Adrenal gland (tissue), 12 donors: ENCODE results near the gene CELF6. TPM values are rescaled to one million over a fixed set of nuclear protein-coding genes. Genes with fewer than 3 reads are reported as not detected.

Experiments
- DNase-seq, 7 donors: peaks; one replicate each; pipeline ENCODE4 v3.0.0-alpha.2; 2019 to 2020
- H3K27ac ChIP-seq, 5 donors: fragments of 200-600 bp; sonication (generic) in 4 of 5; 1 replicate in 3 of 5; 2 replicates in 2 of 5; pipeline versions ENCODE4 v1.5.1 to v1.8.0; 2016 to 2020; ENCODE audit warnings: mild to moderate bottlenecking in 1 of 5
- H3K27me3 ChIP-seq: fragments of 200-600 bp; 2 replicates; pipeline ENCODE4 v1.8.0; 2021
- H3K36me3 ChIP-seq, 2 donors: fragments of 200-600 bp; replicated peaks in 1 of 2; 1 replicate in 1 of 2; 2 replicates in 1 of 2; pipeline versions ENCODE4 v1.5.1 to v1.8.0; 2018 to 2022
- H3K4me1 ChIP-seq, 2 donors: fragments of 200-600 bp; replicated peaks in 1 of 2; 1 replicate in 1 of 2; 2 replicates in 1 of 2; pipeline versions ENCODE4 v1.5.1 to v1.8.0; 2018 to 2021
- H3K4me3 ChIP-seq, 4 donors: fragments of 200-600 bp; sonication (generic) in 3 of 4; one replicate each; pipeline ENCODE4 v1.5.1; 2016 to 2018
- H3K9me3 ChIP-seq, 3 donors: fragments of 200-600 bp; sonication (generic) in 1 of 3; replicated peaks in 1 of 3; 1 replicate in 2 of 3; 2 replicates in 1 of 3; pipeline versions ENCODE4 v1.5.1 to v1.8.0; 2016 to 2021
- POLR2A ChIP-seq, 2 donors: fragments of 450-650 bp; IDR thresholded peaks; one replicate each; pipeline ENCODE4 v1.6.1; 2017; ENCODE audit warnings: antibody characterized with exemption in 2 of 2, mild to moderate bottlenecking in 2 of 2, moderate library complexity in 1 of 2
- WGBS, 4 donors: extraction: QIAGEN DNeasy Blood & Tissue Kit in 2 of 4; methylation state at CpG; one replicate each; pipeline versions ENCODE4 v1.1.5 to v1.1.7; 2013 to 2017; 5-methylcytosine and 5-hydroxymethylcytosine counted together
- intact Hi-C, 2 donors: fragments of 100-400 bp; cut with DNase I; formaldehyde crosslinking; loops; one replicate each; pipeline versions ENCODE4 v1.14.1 to v1.15.0; 2022 to 2023
- polyA plus RNA-seq, 3 donors: library from polyadenylated mRNA; stranded (reverse); fragments of 200-250 nt in 2 of 3; fragments of 350-450 nt in 1 of 3; fragmentation: Illumina TruSeq in 1 of 3; extraction: RNeasy Lipid Tissue Mini Kit (QIAGEN cat#74804) in 1 of 3; gene quantifications; one replicate each; pipeline ENCODE4 v1.2.3, GENCODE V29; 2013 to 2014
- total RNA-seq, 9 donors: library from RNA; depleted of rRNA in 4 of 9; stranded (reverse); fragments of >200 nt in 4 of 9; fragments of 120-200 nt in 1 of 9; fragmentation: NEBNext Ultra II Directional in 1 of 9; extraction: Animal tissue kit (Norgen Biotek cat#: 25700) in 1 of 9; gene quantifications; one replicate each; pipeline versions ENCODE4 v1.1.0 to v1.2.4, GENCODE V29; 2013 to 2023
- TF ChIP-seq, protein P1 (sequence below), 6 experiments: fragments of 450-650 bp in 4 of 6; fragments of 200-600 bp in 2 of 6; sonication (generic) in 1 of 6; IDR thresholded peaks; 1 replicate in 5 of 6; 2 replicates in 1 of 6; pipeline versions ENCODE4 v1.5.1 to v1.8.0; 2016 to 2021; ENCODE audit warnings: antibody characterized with exemption in 6 of 6, mild to moderate bottlenecking in 2 of 6, moderate library complexity in 1 of 6
- donor health status: healthy with polysubstance abuse.
- donor health status: Bipolar disorder and iron deficiency.
- donor health status: DM: yes; HTN: yes; CAD: no.
- donor health status: DM: no; HTN: no; CAD: no.
- donor health status: DM: no; HTN: no; CAD: no.
- donor health status: DM: yes; HTN: yes; CAD: no.

The CELF6 gene
- total and polyA plus RNA-seq, 12 donors: 1.2 to 24.1 (median 2.8) TPM

DNA sequence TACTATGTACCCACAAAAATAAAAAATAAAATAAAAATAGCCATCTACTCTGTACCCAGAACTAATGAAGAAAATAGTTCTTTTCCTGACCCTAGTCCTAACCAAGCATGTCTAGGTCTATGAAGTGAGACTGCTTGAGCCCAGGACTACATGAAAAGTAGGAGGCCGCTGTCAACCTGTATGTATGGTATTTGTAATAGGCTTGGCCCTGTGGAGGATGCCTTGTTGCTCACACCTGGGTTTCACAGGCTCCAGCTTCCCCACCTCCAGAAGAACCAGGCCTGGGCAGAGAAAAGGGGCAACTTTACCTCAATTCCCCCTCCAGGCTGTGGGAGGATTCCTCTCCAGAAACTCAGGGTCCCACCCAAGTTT, 82.1 kb downstream of the CELF6 start:
- peaks cover 0 to 26% of the 10 kb centered on the region in 2 donors for H3K36me3 ChIP-seq
- 91 to 100% (median 97%) methylated on average over 1 of the region's 1 CpG for WGBS, 4 donors

DNA sequence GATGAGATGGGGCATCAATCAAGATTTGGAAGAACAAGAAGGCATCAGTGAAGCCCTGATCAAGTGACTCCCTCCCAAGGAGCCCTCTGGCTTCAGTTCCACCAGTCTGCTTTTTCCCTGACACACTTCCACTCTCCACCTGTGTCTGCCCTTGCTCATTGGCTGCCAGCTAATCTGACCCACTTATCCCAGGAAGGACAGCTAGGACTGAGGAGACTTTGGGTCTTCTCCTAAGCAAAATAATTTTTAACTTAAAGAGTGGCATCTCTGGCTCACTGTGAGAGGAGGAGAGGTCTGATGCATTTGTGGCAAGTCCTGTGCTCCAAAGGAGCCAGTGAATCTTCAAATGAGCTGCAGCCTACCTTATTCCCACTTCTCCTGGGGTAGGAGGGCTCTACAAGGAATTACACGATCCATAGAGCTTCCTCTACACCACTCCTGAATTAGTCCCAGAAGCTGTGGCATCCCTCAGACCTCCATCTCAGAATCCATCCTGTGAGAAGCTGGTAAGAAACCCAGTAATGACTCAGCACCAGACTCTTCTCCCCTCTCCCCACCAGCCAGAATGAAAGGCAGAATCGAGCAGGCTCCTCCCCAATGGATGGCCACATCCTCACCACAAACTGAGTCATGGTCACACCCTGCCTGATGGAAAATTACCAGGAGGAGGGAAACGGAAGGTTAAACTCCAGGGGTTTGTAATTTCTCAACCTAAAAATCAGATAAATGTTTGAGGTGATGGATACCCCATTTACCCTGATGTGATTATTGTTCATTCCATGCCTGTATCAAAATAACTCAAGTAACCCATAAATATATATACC, 82.7 kb downstream of the CELF6 start:
- intact Hi-C loops: no loop called here
- H3K36me3 ChIP-seq: peaks cover 0 to 20% of the 10 kb centered on the region in 2 donors
- no peaks in the 10 kb centered on the region for H3K27me3 ChIP-seq
- TF ChIP-seq POLR2A (IDR thresholded peaks at IDR 0.05): peak; percentile 25 to 74
- TF ChIP-seq, protein P1, sequence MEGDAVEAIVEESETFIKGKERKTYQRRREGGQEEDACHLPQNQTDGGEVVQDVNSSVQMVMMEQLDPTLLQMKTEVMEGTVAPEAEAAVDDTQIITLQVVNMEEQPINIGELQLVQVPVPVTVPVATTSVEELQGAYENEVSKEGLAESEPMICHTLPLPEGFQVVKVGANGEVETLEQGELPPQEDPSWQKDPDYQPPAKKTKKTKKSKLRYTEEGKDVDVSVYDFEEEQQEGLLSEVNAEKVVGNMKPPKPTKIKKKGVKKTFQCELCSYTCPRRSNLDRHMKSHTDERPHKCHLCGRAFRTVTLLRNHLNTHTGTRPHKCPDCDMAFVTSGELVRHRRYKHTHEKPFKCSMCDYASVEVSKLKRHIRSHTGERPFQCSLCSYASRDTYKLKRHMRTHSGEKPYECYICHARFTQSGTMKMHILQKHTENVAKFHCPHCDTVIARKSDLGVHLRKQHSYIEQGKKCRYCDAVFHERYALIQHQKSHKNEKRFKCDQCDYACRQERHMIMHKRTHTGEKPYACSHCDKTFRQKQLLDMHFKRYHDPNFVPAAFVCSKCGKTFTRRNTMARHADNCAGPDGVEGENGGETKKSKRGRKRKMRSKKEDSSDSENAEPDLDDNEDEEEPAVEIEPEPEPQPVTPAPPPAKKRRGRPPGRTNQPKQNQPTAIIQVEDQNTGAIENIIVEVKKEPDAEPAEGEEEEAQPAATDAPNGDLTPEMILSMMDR (IDR thresholded peaks at IDR 0.05): no peak
- WGBS, 4 donors: 20 to 31% (median 30%) methylated on average over 3 of the region's 3 CpGs
- peak overlapping the region in 1 of 4 donors; percentile 52 for H3K4me3 ChIP-seq
- H3K4me1 ChIP-seq: peaks cover 19 to 27% of the 10 kb centered on the region in 2 donors
- DNase-seq: peak; percentile 77 to 95 (median 92)
- no peaks in the 10 kb centered on the region for H3K9me3 ChIP-seq
- peak overlapping the region; percentile 62 to 94 (median 77) for H3K27ac ChIP-seq

More for the DNA sequence above, 82.1 kb downstream of the CELF6 start:
- no peak for DNase-seq
- Histone ChIP-seq H3K9me3 (no peaks in the 10 kb centered on the region), H3K27me3 (no peaks in the 10 kb centered on the region), H3K4me3 (no peak overlapping the region), H3K27ac (peak overlapping the region; percentile 62 to 94 (median 77)), H3K4me1 (peaks cover 13 to 21% of the 10 kb centered on the region in 2 donors)
- TF ChIP-seq, protein P1 (IDR thresholded peaks at IDR 0.05): no peak
- no peak for TF ChIP-seq POLR2A (IDR thresholded peaks at IDR 0.05)
- intact Hi-C loops: no loop called here

DNA sequence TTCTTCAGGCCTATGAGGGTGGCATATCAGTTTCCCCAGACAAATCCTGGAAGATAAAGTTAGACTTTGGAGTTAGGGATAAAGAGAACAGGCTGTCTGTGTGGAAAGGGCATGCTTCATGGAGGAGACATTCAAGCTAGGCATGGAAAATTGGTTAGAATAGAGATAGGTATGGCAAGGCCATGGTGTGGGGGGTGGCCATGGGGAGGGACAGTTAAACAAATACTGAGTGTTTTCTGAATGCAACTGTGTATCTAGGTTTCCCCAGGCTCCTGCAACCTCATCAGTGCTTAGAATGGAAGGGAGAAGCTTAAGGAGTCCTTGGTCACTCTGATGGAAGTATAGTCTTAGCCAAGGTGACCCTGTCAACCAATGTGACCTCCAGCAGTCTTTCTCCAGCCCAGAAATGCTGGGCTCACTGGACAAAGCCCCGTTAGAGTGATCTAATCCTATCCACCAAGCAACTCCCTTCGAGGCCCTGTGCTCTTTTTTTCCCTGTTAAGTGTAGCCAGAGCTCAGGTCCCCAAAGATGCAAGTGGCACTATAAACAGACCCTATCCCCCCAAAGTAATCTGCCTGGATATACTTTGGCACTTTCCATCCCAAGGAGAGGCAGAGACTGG, 83.5 kb downstream of the CELF6 start:
- TF ChIP-seq, protein P1 (IDR thresholded peaks at IDR 0.05): no peak
- TF ChIP-seq POLR2A (IDR thresholded peaks at IDR 0.05): no peak
- H3K4me3 ChIP-seq: peak overlapping the region in 1 of 4 donors; percentile 52
- WGBS, 4 donors: 87 to 90% (median 88%) methylated on average over 2 of the region's 2 CpGs

DNA sequence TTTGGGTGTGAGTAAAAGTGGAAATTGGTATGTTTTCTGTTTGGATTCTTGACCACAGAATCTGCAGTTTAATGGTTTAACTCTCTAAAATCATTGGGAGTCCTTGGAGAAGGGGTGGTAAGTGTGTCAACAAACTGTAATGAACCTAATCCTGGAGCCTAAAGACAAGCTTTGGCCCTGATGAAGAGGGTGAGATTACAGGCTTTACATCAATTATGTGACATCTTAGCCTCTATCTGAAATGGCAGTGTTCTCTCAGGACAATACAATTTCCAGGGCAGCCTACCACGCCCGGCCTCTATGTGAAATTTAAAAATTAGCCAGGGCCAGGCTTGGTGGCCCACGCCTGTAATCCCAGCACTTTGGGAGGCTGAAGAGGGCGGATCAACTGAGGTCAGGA, 84.7 kb downstream of the CELF6 start:
- Histone ChIP-seq H3K4me1 (peaks cover 21 to 33% of the 10 kb centered on the region in 2 donors), H3K9me3 (no peaks in the 10 kb centered on the region), H3K27me3 (no peaks in the 10 kb centered on the region), H3K4me3 (no peak overlapping the region), H3K36me3 (peaks cover 0 to under 1% of the 10 kb centered on the region in 2 donors), H3K27ac (no peak overlapping the region)
- DNase-seq: no peak
- intact Hi-C loops: no loop called here
- TF ChIP-seq POLR2A (IDR thresholded peaks at IDR 0.05): no peak
- TF ChIP-seq, protein P1 (IDR thresholded peaks at IDR 0.05): no peak
- 90 to 98% (median 95%) methylated on average over 4 of the region's 4 CpGs for WGBS, 4 donors

More for the DNA sequence above, 83.5 kb downstream of the CELF6 start:
- peaks cover 21 to 33% of the 10 kb centered on the region in 2 donors for H3K4me1 ChIP-seq
- H3K27ac ChIP-seq: peak overlapping the region; percentile 15 to 94 (median 77)
- H3K9me3 ChIP-seq: no peaks in the 10 kb centered on the region
- peaks cover 0 to 12% of the 10 kb centered on the region in 2 donors for H3K36me3 ChIP-seq
- no peak for DNase-seq
- intact Hi-C loops: no loop called here
- H3K27me3 ChIP-seq: no peaks in the 10 kb centered on the region
